ENCODE measurements around the gene PTPRT. TPM values are rescaled to one million over a fixed set of nuclear protein-coding genes. Genes with fewer than 3 reads are reported as not detected.

The PTPRT gene
- total RNA-seq, 4 donors from 2014 or later, result 0.72 to 2.5 (median 1.4) TPM

DNA sequence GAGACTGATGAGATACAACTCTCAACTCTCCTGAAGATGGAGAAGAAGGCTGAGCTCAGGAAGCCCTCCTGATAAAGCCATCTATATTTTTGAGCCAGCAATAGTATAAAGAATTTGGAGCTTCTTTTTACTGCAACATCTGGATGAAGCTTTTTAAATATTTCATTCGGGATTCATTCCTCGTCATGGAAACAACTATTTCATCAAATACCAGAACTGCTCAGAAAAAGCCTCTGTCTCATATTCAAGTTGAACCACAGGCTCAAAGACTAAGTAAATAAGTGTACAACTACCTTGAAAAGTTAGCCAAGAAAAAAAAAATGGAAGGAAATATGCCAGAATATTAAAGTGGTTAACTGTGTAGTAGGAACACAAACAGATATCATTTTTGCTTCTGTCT, 37.8 kb downstream of the PTPRT start:
- H3K4me1 ChIP-seq, result no peaks in the 10 kb centered on the region
- WGBS, result 51% methylated on average over 2 of the region's 2 CpGs
- DNase-seq (ENCODE audit: low spot score in 2 of 2), result no peak
- no peaks in the 10 kb centered on the region for H3K36me3 ChIP-seq
- peaks cover 4% of the 10 kb centered on the region for H3K27me3 ChIP-seq
- H3K4me3 ChIP-seq, result no peak overlapping the region
- no peaks in the 10 kb centered on the region for H3K9me3 ChIP-seq
- H3K27ac ChIP-seq, result no peak overlapping the region
- TF ChIP-seq EP300 (IDR thresholded peaks at IDR 0.05) (no peak), POLR2A (IDR thresholded peaks at IDR 0.05) (no peak), POLR2AphosphoS5 (IDR thresholded peaks at IDR 0.05) (no peak)
- TF ChIP-seq, protein P1, sequence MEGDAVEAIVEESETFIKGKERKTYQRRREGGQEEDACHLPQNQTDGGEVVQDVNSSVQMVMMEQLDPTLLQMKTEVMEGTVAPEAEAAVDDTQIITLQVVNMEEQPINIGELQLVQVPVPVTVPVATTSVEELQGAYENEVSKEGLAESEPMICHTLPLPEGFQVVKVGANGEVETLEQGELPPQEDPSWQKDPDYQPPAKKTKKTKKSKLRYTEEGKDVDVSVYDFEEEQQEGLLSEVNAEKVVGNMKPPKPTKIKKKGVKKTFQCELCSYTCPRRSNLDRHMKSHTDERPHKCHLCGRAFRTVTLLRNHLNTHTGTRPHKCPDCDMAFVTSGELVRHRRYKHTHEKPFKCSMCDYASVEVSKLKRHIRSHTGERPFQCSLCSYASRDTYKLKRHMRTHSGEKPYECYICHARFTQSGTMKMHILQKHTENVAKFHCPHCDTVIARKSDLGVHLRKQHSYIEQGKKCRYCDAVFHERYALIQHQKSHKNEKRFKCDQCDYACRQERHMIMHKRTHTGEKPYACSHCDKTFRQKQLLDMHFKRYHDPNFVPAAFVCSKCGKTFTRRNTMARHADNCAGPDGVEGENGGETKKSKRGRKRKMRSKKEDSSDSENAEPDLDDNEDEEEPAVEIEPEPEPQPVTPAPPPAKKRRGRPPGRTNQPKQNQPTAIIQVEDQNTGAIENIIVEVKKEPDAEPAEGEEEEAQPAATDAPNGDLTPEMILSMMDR (IDR thresholded peaks at IDR 0.05), result no peak

DNA sequence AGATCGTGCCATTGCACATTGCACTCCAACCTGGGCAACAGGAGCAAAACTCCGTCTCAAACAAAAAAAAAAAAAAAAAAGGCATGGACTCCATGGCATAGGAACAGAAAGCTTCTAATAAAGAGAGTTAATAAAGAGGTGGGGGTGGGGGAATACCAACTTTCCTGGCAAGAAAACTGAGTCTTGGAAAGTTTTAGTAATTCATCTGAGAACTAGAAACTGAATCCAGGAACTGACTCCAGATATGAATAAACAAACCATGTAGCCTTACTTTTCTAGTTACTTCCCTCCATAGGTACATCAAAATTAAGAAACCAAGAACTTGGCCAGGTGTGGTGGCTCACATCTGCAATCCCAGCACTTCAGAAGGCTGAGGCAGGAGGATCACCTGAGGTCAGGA, 38.5 kb downstream of the PTPRT start:
- WGBS, result 69% methylated on average over 2 of the region's 2 CpGs
- Histone ChIP-seq H3K36me3 (no peaks in the 10 kb centered on the region), H3K27ac (no peak overlapping the region), H3K4me3 (no peak overlapping the region), H3K9me3 (no peaks in the 10 kb centered on the region), H3K4me1 (no peaks in the 10 kb centered on the region), H3K27me3 (peaks cover 4% of the 10 kb centered on the region)
- no peak for TF ChIP-seq POLR2AphosphoS5 (IDR thresholded peaks at IDR 0.05)
- no peak for TF ChIP-seq EP300 (IDR thresholded peaks at IDR 0.05)
- TF ChIP-seq, protein P1 (IDR thresholded peaks at IDR 0.05), result no peak
- no peak for TF ChIP-seq POLR2A (IDR thresholded peaks at IDR 0.05)
- no peak for DNase-seq (ENCODE audit: low spot score in 2 of 2)

DNA sequence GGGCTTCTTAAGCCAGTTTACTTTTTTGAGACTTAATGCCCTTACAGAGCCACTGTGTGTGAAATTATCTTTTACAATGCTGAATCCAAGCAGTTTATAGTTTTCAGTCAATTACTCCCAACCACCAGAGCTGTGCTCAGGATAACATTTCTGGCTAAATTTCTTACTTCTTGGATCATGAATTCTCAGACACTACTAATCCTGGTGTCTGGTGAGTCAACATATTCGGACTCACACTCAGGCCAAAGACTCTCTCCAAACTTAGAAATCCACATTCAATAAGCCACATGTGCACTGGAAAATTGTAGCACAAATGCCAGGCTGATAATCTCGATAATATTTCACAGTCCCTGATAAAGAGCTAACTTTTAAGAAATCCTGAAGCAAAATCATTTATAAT, 49.0 kb downstream of the PTPRT start:
- no peak overlapping the region for H3K4me3 ChIP-seq
- no peaks in the 10 kb centered on the region for H3K27me3 ChIP-seq
- TF ChIP-seq POLR2A (IDR thresholded peaks at IDR 0.05) (no peak), POLR2AphosphoS5 (IDR thresholded peaks at IDR 0.05) (no peak), EP300 (IDR thresholded peaks at IDR 0.05) (no peak)
- TF ChIP-seq, protein P1 (IDR thresholded peaks at IDR 0.05), result no peak
- 72% methylated on average over 2 of the region's 2 CpGs for WGBS
- H3K36me3 ChIP-seq, result no peaks in the 10 kb centered on the region
- H3K9me3 ChIP-seq, result no peaks in the 10 kb centered on the region
- no peak for DNase-seq (ENCODE audit: low spot score in 2 of 2)
- no peaks in the 10 kb centered on the region for H3K4me1 ChIP-seq
- H3K27ac ChIP-seq, result no peak overlapping the region

DNA sequence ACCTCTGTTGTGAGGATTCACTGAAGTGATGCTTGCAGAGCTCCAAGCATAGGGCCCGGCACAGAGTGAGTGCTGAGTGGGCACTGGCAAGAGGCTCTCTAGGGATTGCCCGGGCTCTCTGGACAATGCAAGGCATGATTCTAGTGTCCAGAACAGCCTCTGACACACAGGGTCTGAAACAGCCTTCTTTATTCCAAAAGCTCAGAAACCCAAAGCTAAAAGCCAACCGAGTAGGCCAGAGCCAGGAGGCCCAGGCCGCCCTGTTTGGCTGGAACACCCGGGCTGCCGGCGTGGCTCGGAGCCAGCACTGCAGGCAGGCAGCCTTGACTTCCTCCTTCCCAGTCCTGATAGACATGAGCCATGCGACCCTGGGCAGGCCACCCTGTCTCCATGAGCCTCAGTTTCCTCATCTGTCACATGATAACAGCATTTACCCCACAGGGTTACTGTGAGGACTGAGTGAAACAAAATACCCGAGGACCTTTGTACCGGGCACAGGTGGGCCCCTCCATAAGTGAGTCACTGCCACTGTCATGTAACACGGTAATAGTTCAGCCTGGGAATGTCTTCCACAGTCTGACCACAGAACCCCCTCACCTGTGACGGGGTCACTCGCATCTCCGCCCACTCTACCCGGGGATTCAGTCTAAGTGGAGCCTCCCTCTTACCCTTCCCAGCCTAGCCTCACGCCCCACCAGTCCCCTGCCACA, 51.5 kb downstream of the PTPRT start:
- H3K9me3 ChIP-seq, result no peaks in the 10 kb centered on the region
- H3K27ac ChIP-seq, result no peak overlapping the region
- H3K4me3 ChIP-seq, result no peak overlapping the region
- 78% methylated on average over 17 of the region's 17 CpGs for WGBS
- no peaks in the 10 kb centered on the region for H3K27me3 ChIP-seq
- no peak for DNase-seq (ENCODE audit: low spot score in 2 of 2)
- TF ChIP-seq, protein P1 (IDR thresholded peaks at IDR 0.05), result no peak
- TF ChIP-seq POLR2AphosphoS5 (IDR thresholded peaks at IDR 0.05), result no peak
- no peak for TF ChIP-seq EP300 (IDR thresholded peaks at IDR 0.05)
- no peak for TF ChIP-seq POLR2A (IDR thresholded peaks at IDR 0.05)
- H3K4me1 ChIP-seq, result no peaks in the 10 kb centered on the region
- H3K36me3 ChIP-seq, result no peaks in the 10 kb centered on the region

DNA sequence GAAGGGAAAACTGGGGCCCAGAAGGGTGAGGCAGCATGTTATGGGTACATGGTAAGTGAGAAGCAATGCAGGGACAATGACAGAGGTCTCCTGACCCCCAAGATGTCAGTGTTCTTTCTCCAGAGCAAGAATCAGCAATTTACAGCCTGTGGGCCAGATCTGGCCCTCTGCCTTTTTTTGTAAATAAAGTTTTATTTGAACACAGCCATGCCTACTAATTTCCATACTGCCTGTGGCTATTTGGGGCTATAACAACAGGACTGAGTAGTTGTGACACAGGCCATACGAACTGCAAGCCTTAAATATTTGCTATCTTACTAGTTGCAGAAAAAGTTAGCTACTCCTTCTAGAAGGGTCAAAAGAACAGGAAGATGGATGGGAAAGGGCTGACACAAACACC, 52.5 kb downstream of the PTPRT start:
- H3K36me3 ChIP-seq, result no peaks in the 10 kb centered on the region
- no peak overlapping the region for H3K27ac ChIP-seq
- no peak for TF ChIP-seq POLR2A (IDR thresholded peaks at IDR 0.05)
- TF ChIP-seq EP300 (IDR thresholded peaks at IDR 0.05), result no peak
- TF ChIP-seq, protein P1 (IDR thresholded peaks at IDR 0.05), result no peak
- TF ChIP-seq POLR2AphosphoS5 (IDR thresholded peaks at IDR 0.05), result no peak
- no peak overlapping the region for H3K4me3 ChIP-seq
- DNase-seq (ENCODE audit: low spot score in 2 of 2), result no peak
- no peaks in the 10 kb centered on the region for H3K4me1 ChIP-seq
- WGBS, result 92% methylated on average over 1 of the region's 1 CpG
- H3K27me3 ChIP-seq, result no peaks in the 10 kb centered on the region
- no peaks in the 10 kb centered on the region for H3K9me3 ChIP-seq

Data from suprapubic skin (tissue), 4 donors.